T-helper 1 cell treated with Interleukin-12 subunit alpha and Interleukin-12 subunit beta and Interleukin-4 antibody, amounts not matched to agents 30 μg/mL and 1 μg/mL, for 36 hours (primary cell): ENCODE results near the gene SPATA17.

Experiments
- H3K27ac Mint-ChIP-seq: one replicate; pipeline ENCODE4 v1.8.0; 2021; ENCODE audit warnings: mild to moderate bottlenecking, mixed read lengths
- H3K27me3 Mint-ChIP-seq: one replicate; pipeline ENCODE4 v1.8.0; 2021; ENCODE audit warnings: low read depth, mixed read lengths
- H3K36me3 Mint-ChIP-seq: one replicate; pipeline ENCODE4 v1.8.0; 2021; ENCODE audit warnings: low read depth, mixed read lengths
- H3K4me1 Mint-ChIP-seq: one replicate; pipeline ENCODE4 v1.8.0; 2021; ENCODE audit warnings: low read depth, mixed read lengths
- H3K4me3 Mint-ChIP-seq: one replicate; pipeline ENCODE4 v1.8.0; 2021; ENCODE audit warnings: mild to moderate bottlenecking, moderate library complexity, mixed read lengths
- H3K9me3 Mint-ChIP-seq: one replicate; pipeline ENCODE4 v1.8.0; 2021; ENCODE audit warnings: mixed read lengths

Gene SPATA17

GRCh38 chr1:217895841-217896240, 264.7 kb downstream of the SPATA17 start:
- H3K4me3 Mint-ChIP-seq = no peak overlapping the region
- H3K27me3 Mint-ChIP-seq = no peaks in the 10 kb centered on the region
- no peaks in the 10 kb centered on the region for H3K36me3 Mint-ChIP-seq
- H3K9me3 Mint-ChIP-seq = no peaks in the 10 kb centered on the region
- H3K4me1 Mint-ChIP-seq = no peaks in the 10 kb centered on the region
- H3K27ac Mint-ChIP-seq = no peak overlapping the region

- no peak overlapping the region for H3K27ac Mint-ChIP-seq
- H3K36me3 Mint-ChIP-seq = no peaks in the 10 kb centered on the region
- H3K9me3 Mint-ChIP-seq = no peaks in the 10 kb centered on the region
- no peaks in the 10 kb centered on the region for H3K27me3 Mint-ChIP-seq
- no peak overlapping the region for H3K4me3 Mint-ChIP-seq
- no peaks in the 10 kb centered on the region for H3K4me1 Mint-ChIP-seq
These were observed 265.3 kb downstream of the SPATA17 start for GRCh38 chr1:217896490-217896889.

GRCh38 chr1:217897100-217897499, 266.0 kb downstream of the SPATA17 start:
- Mint-ChIP-seq H3K27ac (no peak overlapping the region), H3K4me3 (no peak overlapping the region), H3K4me1 (no peaks in the 10 kb centered on the region), H3K9me3 (no peaks in the 10 kb centered on the region), H3K36me3 (no peaks in the 10 kb centered on the region), H3K27me3 (no peaks in the 10 kb centered on the region)

- no peak overlapping the region for H3K4me3 Mint-ChIP-seq
- H3K27me3 Mint-ChIP-seq = no peaks in the 10 kb centered on the region
- no peaks in the 10 kb centered on the region for H3K36me3 Mint-ChIP-seq
- H3K9me3 Mint-ChIP-seq = no peaks in the 10 kb centered on the region
- H3K27ac Mint-ChIP-seq = no peak overlapping the region
- no peaks in the 10 kb centered on the region for H3K4me1 Mint-ChIP-seq
These were observed 268.5 kb downstream of the SPATA17 start for GRCh38 chr1:217899614-217900013.

- no peak overlapping the region for H3K27ac Mint-ChIP-seq
These were observed 276.4 kb downstream of the SPATA17 start for GRCh38 chr1:217907504-217907903.

GRCh38 chr1:217910203-217910602, 279.1 kb downstream of the SPATA17 start:
- H3K36me3 Mint-ChIP-seq = no peaks in the 10 kb centered on the region
- H3K4me1 Mint-ChIP-seq = no peaks in the 10 kb centered on the region
- H3K4me3 Mint-ChIP-seq = no peak overlapping the region
- no peak overlapping the region for H3K27ac Mint-ChIP-seq
- H3K9me3 Mint-ChIP-seq = peaks cover 3% of the 10 kb centered on the region
- H3K27me3 Mint-ChIP-seq = no peaks in the 10 kb centered on the region

More at GRCh38 chr1:217907504-217907903, 276.4 kb downstream of the SPATA17 start:
- peaks cover 3% of the 10 kb centered on the region for H3K9me3 Mint-ChIP-seq
- H3K36me3 Mint-ChIP-seq = no peaks in the 10 kb centered on the region
- H3K4me3 Mint-ChIP-seq = no peak overlapping the region
- no peaks in the 10 kb centered on the region for H3K27me3 Mint-ChIP-seq
- H3K4me1 Mint-ChIP-seq = no peaks in the 10 kb centered on the region

GRCh38 chr1:217910791-217911320, 279.7 kb downstream of the SPATA17 start:
- peaks cover 3% of the 10 kb centered on the region for H3K9me3 Mint-ChIP-seq
- H3K36me3 Mint-ChIP-seq = no peaks in the 10 kb centered on the region
- no peaks in the 10 kb centered on the region for H3K27me3 Mint-ChIP-seq
- no peak overlapping the region for H3K27ac Mint-ChIP-seq
- no peak overlapping the region for H3K4me3 Mint-ChIP-seq
- H3K4me1 Mint-ChIP-seq = no peaks in the 10 kb centered on the region

- Mint-ChIP-seq H3K4me1 (no peaks in the 10 kb centered on the region), H3K27me3 (no peaks in the 10 kb centered on the region), H3K9me3 (no peaks in the 10 kb centered on the region), H3K36me3 (no peaks in the 10 kb centered on the region), H3K27ac (no peak overlapping the region), H3K4me3 (no peak overlapping the region)
These were observed 280.8 kb downstream of the SPATA17 start for GRCh38 chr1:217911908-217912307.

GRCh38 chr1:217917281-217917887, 286.2 kb downstream of the SPATA17 start:
- H3K27ac Mint-ChIP-seq = no peak overlapping the region
- no peaks in the 10 kb centered on the region for H3K4me1 Mint-ChIP-seq
- no peaks in the 10 kb centered on the region for H3K9me3 Mint-ChIP-seq
- no peaks in the 10 kb centered on the region for H3K36me3 Mint-ChIP-seq
- H3K4me3 Mint-ChIP-seq = no peak overlapping the region
- H3K27me3 Mint-ChIP-seq = no peaks in the 10 kb centered on the region

- H3K27ac Mint-ChIP-seq = no peak overlapping the region
- no peaks in the 10 kb centered on the region for H3K4me1 Mint-ChIP-seq
- peaks cover 6% of the 10 kb centered on the region for H3K27me3 Mint-ChIP-seq
These were observed 288.7 kb downstream of the SPATA17 start for GRCh38 chr1:217919683-217920388.

More at GRCh38 chr1:217919683-217920388, 288.7 kb downstream of the SPATA17 start:
- Mint-ChIP-seq H3K9me3 (no peaks in the 10 kb centered on the region), H3K4me3 (no peak overlapping the region), H3K36me3 (no peaks in the 10 kb centered on the region)
